IMR-90 (cell line): Measurements from ENCODE around the gene KRTAP4-1. TPM values are rescaled to one million over a fixed set of nuclear protein-coding genes. Genes with fewer than 3 reads are reported as not detected.

Source experiments
- ATAC-seq: fragments of 200-7000 bp; cut with Tn5 transposase; 2 replicates; pipeline ENCODE4 v1.9.1; 2020; ENCODE audit warnings: low read depth, mild to moderate bottlenecking, moderate library complexity
- BruUV-seq: library from RNA; stranded (reverse); fragments of 400-500 nt; replicated peaks from 2 replicates; lab custom pipeline; 2021; lab: Mats Ljungman, UMichigan
- CTCF ChIA-PET: fragments of 300-600 bp; formaldehyde crosslinking; extraction: SDS; loops from one replicate; lab custom pipeline; 2021; ENCODE audit warnings: antibody characterized with exemption; lab: Yijun Ruan, JAX
- POLR2A ChIA-PET: fragments of 300-600 bp; sonication (Branson Sonifier 250); formaldehyde crosslinking; loops from one replicate; lab custom pipeline; 2022; ENCODE audit warnings: antibody characterized with exemption; ENCODE audit not compliant: unreplicated experiment; lab: Charles Lee
- DNase-seq: peaks from one replicate; pipeline ENCODE4 v3.0.0; 2013
- H2AFZ ChIP-seq: replicated peaks from 2 replicates; pipeline ENCODE3; 2013; ENCODE audit warnings: low read length, mild to moderate bottlenecking; ENCODE audit not compliant: poor library complexity
- H2AK5ac ChIP-seq: 2 replicates; pipeline ENCODE4 v1.6.1; 2013; ENCODE audit warnings: low read depth, low read length, inconsistent platforms
- H2AK9ac ChIP-seq: replicated peaks from 2 replicates; pipeline ENCODE3; 2013; ENCODE audit warnings: mild to moderate bottlenecking, low read depth, low read length, moderate library complexity; ENCODE audit not compliant: poor library complexity
- H2BK120ac ChIP-seq: 2 replicates; pipeline ENCODE4 v1.6.1; 2013; ENCODE audit warnings: low read depth, low read length, inconsistent platforms
- H2BK15ac ChIP-seq: 3 replicates; pipeline ENCODE4 v1.6.1; 2013; ENCODE audit warnings: low read depth, low read length, inconsistent platforms
- H2BK20ac ChIP-seq: 2 replicates; pipeline ENCODE4 v1.6.1; 2013; ENCODE audit warnings: low read depth, mild to moderate bottlenecking, inconsistent platforms, low read length, moderate library complexity
- H2BK5ac ChIP-seq: 2 replicates; pipeline ENCODE4 v1.6.1; 2013; ENCODE audit warnings: mild to moderate bottlenecking, low read depth, low read length, inconsistent platforms; ENCODE audit not compliant: poor library complexity, severe bottlenecking
- H3K14ac ChIP-seq: replicated peaks from 2 replicates; pipeline ENCODE4 v1.6.1; 2013; ENCODE audit warnings: low read depth, low read length, inconsistent platforms
- H3K18ac ChIP-seq: 2 replicates; pipeline ENCODE4 v1.6.1; 2013; ENCODE audit warnings: low read depth, low read length, control low read depth
- H3K23ac ChIP-seq: 2 replicates; pipeline ENCODE4 v1.6.1; 2013; ENCODE audit warnings: low read depth, low read length, inconsistent platforms
- H3K27ac ChIP-seq: 2 replicates; pipeline ENCODE4 v1.5.1; 2013; ENCODE audit warnings: mild to moderate bottlenecking, control low read depth, low read length; ENCODE audit not compliant: insufficient read depth
- H3K27me3 ChIP-seq: 2 replicates; pipeline ENCODE4 v1.6.1; 2013; ENCODE audit warnings: low read length; ENCODE audit not compliant: control insufficient read depth, insufficient read depth
- H3K36me3 ChIP-seq: 2 replicates; pipeline ENCODE4 v1.6.1; 2013; ENCODE audit warnings: low read length, mixed read lengths; ENCODE audit not compliant: control insufficient read depth, insufficient read depth
- H3K4ac ChIP-seq: 2 replicates; pipeline ENCODE4 v1.6.1; 2013; ENCODE audit warnings: low read depth, low read length, inconsistent platforms
- H3K4me1 ChIP-seq: 2 replicates; pipeline ENCODE4 v1.6.1; 2013; ENCODE audit warnings: low read length, mixed read lengths; ENCODE audit not compliant: control insufficient read depth, insufficient read depth
- H3K4me2 ChIP-seq: 2 replicates; pipeline ENCODE4 v1.6.1; 2013; ENCODE audit warnings: low read depth, mild to moderate bottlenecking, control low read depth, low read length, moderate library complexity
- H3K4me3 ChIP-seq: 2 replicates; pipeline ENCODE4 v1.5.1; 2013; ENCODE audit warnings: low read depth, mild to moderate bottlenecking, control low read depth, low read length, moderate library complexity; ENCODE audit not compliant: insufficient read depth
- H3K56ac ChIP-seq: 2 replicates; pipeline ENCODE4 v1.6.1; 2013; ENCODE audit warnings: low read length, inconsistent platforms; ENCODE audit not compliant: insufficient read depth; ENCODE audit errors: extremely low read depth
- H3K79me1 ChIP-seq, 2 experiments: 2 replicates each; pipeline ENCODE4 v1.6.1; 2013; ENCODE audit warnings: low read length in 2 of 2, inconsistent platforms in 1 of 2, low read depth in 1 of 2
- H3K9ac ChIP-seq: 2 replicates; pipeline ENCODE4 v1.6.1; 2013; ENCODE audit warnings: low read depth, low read length, control low read depth
- H3K9me1 ChIP-seq: 2 replicates; pipeline ENCODE4 v1.6.1; 2013; ENCODE audit warnings: low read length, inconsistent platforms; ENCODE audit not compliant: insufficient read depth
- H3K9me3 ChIP-seq: 2 replicates; pipeline ENCODE4 v1.6.1; 2013; ENCODE audit warnings: low read length; ENCODE audit not compliant: control insufficient read depth, insufficient read depth
- H4K20me1 ChIP-seq: 2 replicates; pipeline ENCODE4 v1.6.1; 2013; ENCODE audit warnings: low read length, inconsistent platforms; ENCODE audit not compliant: insufficient read depth
- H4K5ac ChIP-seq: 2 replicates; pipeline ENCODE4 v1.6.1; 2013; ENCODE audit warnings: mild to moderate bottlenecking, low read depth, low read length, control low read depth
- H4K8ac ChIP-seq, 2 experiments: 2 replicates each; pipeline ENCODE4 v1.6.1; 2013; ENCODE audit warnings: low read depth in 2 of 2, low read length in 2 of 2, control low read depth in 1 of 2, inconsistent platforms in 1 of 2
- H4K91ac ChIP-seq: 2 replicates; pipeline ENCODE4 v1.6.1; 2013; ENCODE audit warnings: low read depth, low read length, inconsistent platforms; ENCODE audit not compliant: insufficient read depth
- BHLHE40 ChIP-seq: fragments of 150-350 bp; IDR thresholded peaks from 2 replicates; pipeline ENCODE4 v1.6.1; 2016; ENCODE audit warnings: mild to moderate bottlenecking, low read depth, low read length
- CEBPB ChIP-seq: IDR thresholded peaks from 2 replicates; pipeline ENCODE4 v1.6.1; 2012; ENCODE audit warnings: low read depth, low read length, improper control_type of control experiment
- CTCF ChIP-seq: conservative IDR thresholded peaks from 2 replicates; pipeline ENCODE4 v1.5.1; 2012; ENCODE audit warnings: mild to moderate bottlenecking, low read depth, low read length, improper control_type of control experiment
- ELK1 ChIP-seq: fragments of 150-350 bp; IDR thresholded peaks from 2 replicates; pipeline ENCODE4 v1.6.1; 2016; ENCODE audit warnings: low read depth, mild to moderate bottlenecking, low read length, moderate library complexity, borderline replicate concordance
- FOS ChIP-seq: fragments of 150-350 bp; IDR thresholded peaks from 2 replicates; pipeline ENCODE4 v1.6.1; 2016; ENCODE audit warnings: low read depth, low read length
- MAFK ChIP-seq: IDR thresholded peaks from 2 replicates; pipeline ENCODE4 v1.6.1; 2012; ENCODE audit warnings: low read depth, low read length, improper control_type of control experiment
- MAZ ChIP-seq: IDR thresholded peaks from 2 replicates; pipeline ENCODE4 v1.6.1; 2012; ENCODE audit warnings: low read depth, mild to moderate bottlenecking, low read length, improper control_type of control experiment, moderate library complexity, borderline replicate concordance
- MXI1 ChIP-seq: IDR thresholded peaks from 2 replicates; pipeline ENCODE4 v1.6.1; 2012; ENCODE audit warnings: low read depth, mild to moderate bottlenecking, low read length, moderate library complexity, borderline replicate concordance
- NFE2L2 ChIP-seq: fragments of 150-350 bp; IDR thresholded peaks from 2 replicates; pipeline ENCODE4 v1.6.1; 2016; ENCODE audit warnings: low read depth, mild to moderate bottlenecking, low read length
- POLR2A ChIP-seq: IDR thresholded peaks from 2 replicates; pipeline ENCODE4 v1.6.1; 2012; ENCODE audit warnings: mild to moderate bottlenecking, low read depth, low read length
- RAD21 ChIP-seq: IDR thresholded peaks from 2 replicates; pipeline ENCODE4 v1.6.1; 2012; ENCODE audit warnings: low read length, improper control_type of control experiment
- RCOR1 ChIP-seq: IDR thresholded peaks from 2 replicates; pipeline ENCODE4 v1.6.1; 2012; ENCODE audit warnings: mild to moderate bottlenecking, low read length, improper control_type of control experiment; ENCODE audit not compliant: insufficient replicate concordance
- RFX5 ChIP-seq: IDR thresholded peaks from 2 replicates; pipeline ENCODE4 v1.8.0; 2012; ENCODE audit warnings: low read depth, mild to moderate bottlenecking, low read length, moderate library complexity
- SMC3 ChIP-seq: fragments of 150-350 bp; IDR thresholded peaks from 2 replicates; pipeline ENCODE4 v1.6.1; 2016; ENCODE audit warnings: low read depth, mild to moderate bottlenecking, antibody characterized with exemption, low read length, moderate library complexity
- WGBS, 2 experiments: methylation state at CpG; one replicate each; pipeline versions ENCODE4 v1.1.5 to v1.1.7; 2013; ENCODE audit warnings: missing lambda C conversion rate in 2 of 2; ENCODE audit not compliant: insufficient read length in 1 of 2; ENCODE audit errors: extremely low coverage in 2 of 2; 5-methylcytosine and 5-hydroxymethylcytosine counted together
- dilution Hi-C: fragments of 300-500 bp; cut with HindIII; formaldehyde crosslinking; loops from one replicate; pipeline ENCODE4 v1.14.3; 2018; ENCODE audit warnings: low sequenced_read_pairs; ENCODE audit not compliant: unreplicated experiment
- in situ Hi-C: fragments of 300-500 bp; cut with MboI; formaldehyde crosslinking; loops from 3 replicates; pipeline ENCODE4 v1.14.3; 2019; ENCODE audit warnings: low sequenced_read_pairs, inconsistent platforms, mixed read lengths
- intact Hi-C: fragments of 100-400 bp; cut with micrococcal nuclease; formaldehyde crosslinking; loops from 2 replicates; pipeline ENCODE4 v1.10.0; 2022
- polyA plus RNA-seq, 3 experiments: library from polyadenylated mRNA; depleted of rRNA; stranded (reverse); fragments of >200 nt; gene quantifications; 2 replicates each; pipeline ENCODE4 v1.2.3, GENCODE V29; 2012; ENCODE audit warnings: low replicate concordance in 1 of 3
- total RNA-seq: library from RNA; depleted of rRNA; stranded (reverse); fragments of >200 nt; gene quantifications from 2 replicates; pipeline ENCODE4 v1.2.3, GENCODE V29; 2012

KRTAP4-1 gene
- total and polyA plus RNA-seq, 2 of the 4 experiments (the other 2 are of a cell fraction), result not detected

DNA sequence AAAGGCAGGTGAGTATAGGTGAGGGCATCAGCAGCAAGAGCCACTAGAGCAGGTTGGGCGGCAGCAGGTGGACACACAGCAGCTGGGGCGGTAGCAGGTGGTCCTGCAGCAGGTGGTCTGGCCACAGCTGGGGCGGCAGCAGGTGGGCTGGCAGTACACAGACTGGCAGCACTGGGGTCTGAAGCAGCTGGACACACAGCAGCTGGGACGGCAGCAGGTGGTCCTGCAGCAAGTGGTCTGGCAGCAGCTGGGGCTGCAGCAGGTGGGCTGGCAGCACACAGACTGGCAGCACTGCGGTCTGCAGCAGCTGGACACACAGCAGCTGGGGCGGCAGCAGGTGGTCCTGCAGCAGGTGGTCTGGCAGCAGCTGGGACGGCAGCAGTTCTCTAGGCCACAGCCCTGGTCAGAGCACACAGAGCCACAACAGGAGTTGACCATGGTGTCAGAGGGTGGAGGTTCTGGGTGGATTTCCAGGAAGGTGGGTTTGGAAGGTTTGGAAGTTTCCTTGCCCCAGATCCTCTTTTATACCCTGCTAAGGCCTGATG is 6.9 kb downstream of the KRTAP4-1 start, which contains the start of gene KRTAP4-2:
Gene KRTAP4-2 (minus strand): TSS at position 495 of the 545 bp plus-strand sequence. CDS start 57 bp downstream, at position 438.
- Histone ChIP-seq H3K27ac (no peak within 1 kb of the TSS), H2BK5ac (peak within 1 kb of the TSS; percentile 75), H2AK9ac (no peak within 1 kb of the TSS), H4K20me1 (no peaks in the 10 kb centered on the region), H3K23ac (0 out of 2 replicates have a peak within 1 kb of the TSS, but pooled peaks have one; percentile 8), H3K4me2 (no peak within 1 kb of the TSS), H3K27me3 (no peaks in the 10 kb centered on the region; the same call in 1 of the 2 replicates), H2AK5ac (peak within 1 kb of the TSS; percentile 44; the same call in 1 of the 2 replicates), H2BK15ac (0 out of 3 replicates have a peak within 1 kb of the TSS, but pooled peaks have one; percentile 38), H4K8ac (peak within 1 kb of the TSS in 1 of 2 experiments; percentile 68; a peak in 1 of 4 replicates), H3K9ac (no peak within 1 kb of the TSS), H2BK20ac (no peak within 1 kb of the TSS), H3K9me3 (no peaks in the 10 kb centered on the region), H4K91ac (no peak within 1 kb of the TSS), H3K14ac (peak within 1 kb of the TSS; percentile 72; the same call in 1 of the 2 replicates), H2AFZ (peak within 1 kb of the TSS; percentile 71), H3K4me3 (no peak within 1 kb of the TSS), H3K4ac (peak within 1 kb of the TSS; percentile 57; the same call in 1 of the 2 replicates), H3K56ac (no peak within 1 kb of the TSS), H2BK120ac (peak within 1 kb of the TSS; percentile 21; the same call in 1 of the 2 replicates), H3K18ac (peak within 1 kb of the TSS; percentile 75; the same call in 1 of the 2 replicates), H3K9me1 (no peaks in the 10 kb centered on the region; the same call in 1 of the 2 replicates), H4K5ac (peak within 1 kb of the TSS; percentile 51; the same call in 1 of the 2 replicates), H3K79me1 (no peaks in the 10 kb centered on the region), H3K36me3 (no peaks in the 10 kb centered on the region), H3K4me1 (peaks cover 3% of the 10 kb centered on the region; the same call in 1 of the 2 replicates)
- ATAC-seq, result no peak
- intact Hi-C loops, result no loop called here
- BruUV-seq, result no TSS peak
- POLR2A ChIA-PET, result interaction anchor here (0.7 kb wide), 1 partner anchor 154 kb away, joined by 3 read pairs; no protein-coding TSS in a partner anchor
- WGBS, 2 experiments, result 92% methylated on average over 2 of the region's 7 CpGs; no CpG with 5 or more reads in 1 of the 2 experiments
- in situ Hi-C loops, result no loop called here
- TF ChIP-seq POLR2A (no peak), RFX5 (no peak), MAZ (no peak), SMC3 (no peak), MAFK (no peak), FOS (no peak), MXI1 (no peak), CEBPB (no peak), RAD21 (no peak), ELK1 (no peak), CTCF (no peak), BHLHE40 (no peak), NFE2L2 (no peak), RCOR1 (no peak)
- CTCF ChIA-PET, result no interaction called here
- no peak for DNase-seq
- dilution Hi-C loops, result no loop called here
